HCT116 (cell line): Measurements from ENCODE around the gene RAB5IF. TPM values are rescaled to one million over a fixed set of nuclear protein-coding genes. Genes with fewer than 3 reads are reported as not detected.

Experiments used
- ATAC-seq: fragments of 200-7000 bp; cut with Tn5 transposase; 2 replicates; pipeline ENCODE4 v1.9.1; 2020; ENCODE audit warnings: mild to moderate bottlenecking, moderate library complexity
- BruUV-seq: library from RNA; stranded (reverse); fragments of 400-500 nt; replicated peaks from 2 replicates; lab custom pipeline; 2021; lab: Mats Ljungman, UMichigan
- CTCF ChIA-PET: fragments of 300-600 bp; sonication (Branson Sonifier 250); formaldehyde crosslinking; loops from one replicate; lab custom pipeline; 2021; ENCODE audit warnings: antibody characterized with exemption; lab: Charles Lee
- POLR2A ChIA-PET: fragments of 300-600, 350-600 bp; sonication (Branson Sonifier 250); formaldehyde crosslinking; loops from one replicate; lab custom pipeline; 2021; ENCODE audit warnings: antibody characterized with exemption; lab: Charles Lee
- RAD21 ChIA-PET, 2 experiments: fragments of 300-600 bp; sonication (Branson Sonifier 250); formaldehyde crosslinking; loops; one replicate each; lab custom pipeline; 2023; ENCODE audit warnings: low total read pairs in 2 of 2; ENCODE audit not compliant: uncharacterized antibody in 2 of 2, unreplicated experiment in 2 of 2, low non-redundant PET in 1 of 2; lab: Charles Lee
- DNase-seq: peaks from one replicate; pipeline ENCODE4 v3.0.0-alpha.2; 2010; ENCODE audit warnings: low read depth, low spot score
- H2AFZ ChIP-seq: fragments of 200-600 bp; shearing (Covaris generic), sonication (generic); 2 replicates; pipeline ENCODE4 v1.6.1; 2017; ENCODE audit warnings: low read depth, mixed run types, mixed read lengths, antibody characterized with exemption, low read length; ENCODE audit not compliant: poor library complexity, severe bottlenecking
- H3K27ac ChIP-seq: 2 replicates; pipeline ENCODE4 v1.5.1; 2012; ENCODE audit warnings: low read depth, low read length
- H3K27me3 ChIP-seq: fragments of 200-600 bp; sonication (generic); 2 replicates; pipeline ENCODE4 v1.6.1; 2016; ENCODE audit warnings: mixed run types, low read length, mixed read lengths; ENCODE audit not compliant: insufficient read depth
- H3K36me3 ChIP-seq, 2 experiments: fragments of 200-500 bp in 1 of 2; fragments of 200-600 bp in 1 of 2; sonication (Bioruptor generic) in 1 of 2; sonication (generic) in 1 of 2; 2 replicates each; pipeline versions ENCODE4 v1.5.1 to v1.6.1; 2014 to 2016; ENCODE audit warnings: low read length in 2 of 2, inconsistent platforms in 1 of 2, mixed read lengths in 1 of 2, mixed run types in 1 of 2; ENCODE audit not compliant: insufficient read depth in 2 of 2, control insufficient read depth in 1 of 2
- H3K4me1 ChIP-seq, 2 experiments: fragments of 200-600 bp in 1 of 2; sonication (generic) in 1 of 2; 2 replicates each; pipeline versions ENCODE4 v1.5.1 to v1.6.1; 2012 to 2017; ENCODE audit warnings: low read length in 2 of 2, inconsistent platforms in 1 of 2, mild to moderate bottlenecking in 1 of 2, mixed read lengths in 1 of 2, mixed run types in 1 of 2, moderate library complexity in 1 of 2; ENCODE audit not compliant: insufficient read depth in 2 of 2, control insufficient read depth in 1 of 2
- H3K4me2 ChIP-seq: fragments of 200-600 bp; sonication (generic); 2 replicates; pipeline ENCODE4 v1.6.1; 2017; ENCODE audit warnings: mixed run types, low read length, mixed read lengths
- H3K4me3 ChIP-seq, 2 experiments: fragments of 200-600 bp in 1 of 2; sonication (generic) in 1 of 2; replicated peaks in 1 of 2; 2 replicates each; pipeline ENCODE4 v1.5.1; 2011 to 2016; ENCODE audit warnings: low read length in 2 of 2, control low read depth in 1 of 2, low read depth in 1 of 2, mild to moderate bottlenecking in 1 of 2, mixed read lengths in 1 of 2, mixed run types in 1 of 2
- H3K79me2 ChIP-seq: fragments of 200-600 bp; sonication (generic); 2 replicates; pipeline ENCODE4 v1.6.1; 2017; ENCODE audit warnings: mild to moderate bottlenecking, mixed run types, low read length, moderate library complexity, mixed read lengths; ENCODE audit not compliant: insufficient read depth
- H3K9ac ChIP-seq: fragments of 200-600 bp; sonication (generic); 2 replicates; pipeline ENCODE4 v1.6.1; 2016; ENCODE audit warnings: low read length, mixed read lengths
- H3K9me2 ChIP-seq: fragments of 200-600 bp; sonication (generic), shearing (Covaris generic); 2 replicates; pipeline ENCODE4 v1.6.1; 2017; ENCODE audit warnings: mixed run types, mild to moderate bottlenecking, moderate library complexity; ENCODE audit not compliant: insufficient read depth
- H3K9me3 ChIP-seq, 2 experiments: fragments of 200-500 bp in 1 of 2; fragments of 200-600 bp in 1 of 2; sonication (Bioruptor generic) in 1 of 2; sonication (generic) in 1 of 2; 2 replicates each; pipeline ENCODE4 v1.6.1; 2014 to 2017; ENCODE audit warnings: low read length in 2 of 2, mixed read lengths in 2 of 2, inconsistent platforms in 1 of 2, low read depth in 1 of 2, mild to moderate bottlenecking in 1 of 2, mixed run types in 1 of 2, moderate library complexity in 1 of 2; ENCODE audit not compliant: control insufficient read depth in 1 of 2, insufficient read depth in 1 of 2
- H4K20me1 ChIP-seq: fragments of 200-600 bp; sonication (generic), shearing (Covaris generic); 2 replicates; pipeline ENCODE4 v1.6.1; 2017; ENCODE audit warnings: mixed run types, mild to moderate bottlenecking, moderate library complexity; ENCODE audit not compliant: insufficient read depth
- CBX3 ChIP-seq: IDR thresholded peaks from 2 replicates; pipeline ENCODE4 v1.6.1; 2012; ENCODE audit warnings: low read depth
- CEBPB ChIP-seq: IDR thresholded peaks from 2 replicates; pipeline ENCODE4 v1.6.1; 2012; ENCODE audit warnings: low read depth
- CTCF ChIP-seq, 3 experiments: fragments of 200-600 bp in 1 of 3; sonication (generic) in 1 of 3; IDR thresholded peaks in 2 of 3; conservative IDR thresholded peaks in 1 of 3; 2 replicates each; pipeline ENCODE4 v1.5.1; 2012 to 2017; ENCODE audit warnings: low read depth in 2 of 3, low read length in 2 of 3, antibody characterized with exemption in 1 of 3, borderline replicate concordance in 1 of 3, control low read depth in 1 of 3, mild to moderate bottlenecking in 1 of 3, mixed read lengths in 1 of 3, mixed run types in 1 of 3, moderate library complexity in 1 of 3; ENCODE audit not compliant: insufficient read depth in 1 of 3
- EGR1 ChIP-seq: IDR thresholded peaks from 2 replicates; pipeline ENCODE4 v1.6.1; 2012; ENCODE audit warnings: low read depth
- ELF1 ChIP-seq: IDR thresholded peaks from 2 replicates; pipeline ENCODE4 v1.6.1; 2012; ENCODE audit warnings: low read depth, borderline replicate concordance
- EZH2 ChIP-seq: fragments of 200-600 bp; sonication (generic); IDR thresholded peaks from 2 replicates; pipeline ENCODE4 v1.6.1; 2017; ENCODE audit warnings: antibody characterized with exemption, mixed run types
- EZH2phosphoT487 ChIP-seq: fragments of 200-600 bp; IDR thresholded peaks from 2 replicates; pipeline ENCODE4 v1.6.1; 2018; ENCODE audit warnings: antibody characterized with exemption, borderline replicate concordance
- FOSL1 ChIP-seq: IDR thresholded peaks from 2 replicates; pipeline ENCODE4 v1.6.1; 2012; ENCODE audit warnings: low read depth
- JUND ChIP-seq: IDR thresholded peaks from 2 replicates; pipeline ENCODE4 v1.6.1; 2012
- POLR2A ChIP-seq: IDR thresholded peaks from 2 replicates; pipeline ENCODE4 v1.7.0; 2011; ENCODE audit warnings: borderline replicate concordance; ENCODE audit not compliant: insufficient read depth, insufficient read length; ENCODE audit errors: extremely low read depth
- POLR2AphosphoS5 ChIP-seq: IDR thresholded peaks from 2 replicates; pipeline ENCODE4 v1.6.1; 2011; ENCODE audit warnings: mild to moderate bottlenecking, low read depth, low read length, moderate library complexity
- REST ChIP-seq: IDR thresholded peaks from 2 replicates; pipeline ENCODE4 v1.6.1; 2012; ENCODE audit warnings: low read depth
- SIN3A ChIP-seq: IDR thresholded peaks from 2 replicates; pipeline ENCODE4 v1.6.1; 2012; ENCODE audit warnings: low read depth
- SRF ChIP-seq: IDR thresholded peaks from 2 replicates; pipeline ENCODE4 v1.6.1; 2012; ENCODE audit warnings: low read depth
- TCF7L2 ChIP-seq: IDR thresholded peaks from 2 replicates; pipeline ENCODE4 v1.7.0; 2011; ENCODE audit warnings: borderline replicate concordance, inconsistent platforms; ENCODE audit not compliant: insufficient read depth, insufficient read length; ENCODE audit errors: extremely low read depth
- ZBTB33 ChIP-seq: IDR thresholded peaks from 2 replicates; pipeline ENCODE4 v1.6.1; 2011; ENCODE audit warnings: mild to moderate bottlenecking, low read length, moderate library complexity; ENCODE audit not compliant: insufficient replicate concordance; ENCODE audit errors: extremely low read depth
- ZFX ChIP-seq: fragments of 450-650 bp; IDR thresholded peaks from 2 replicates; pipeline ENCODE4 v1.6.1; 2017
- ZNF274 ChIP-seq: fragments of 200-500 bp; sonication (Bioruptor generic); IDR thresholded peaks from 2 replicates; pipeline ENCODE4 v1.6.1; 2014; ENCODE audit warnings: mild to moderate bottlenecking, low read depth, low read length, inconsistent platforms
- intact Hi-C: fragments of 100-400 bp; cut with micrococcal nuclease; formaldehyde crosslinking; loops from 2 replicates; pipeline ENCODE4 v1.10.0; 2022
- total RNA-seq: library from RNA; stranded (reverse); gene quantifications from one replicate; pipeline ENCODE4 v1.2.1, GENCODE V29; 2021; ENCODE audit not compliant: unreplicated experiment
- TF ChIP-seq, protein P1 (sequence below): IDR thresholded peaks from 2 replicates; pipeline ENCODE4 v1.6.1; 2012

Gene RAB5IF
- total RNA-seq, 1 experiment from 2014 or later = 82.9 TPM

GRCh38 chr20:36647196-36648121 lies 41.9 kb downstream of the RAB5IF start:
- no peaks in the 10 kb centered on the region for H3K9me2 ChIP-seq
- peaks cover 6 to 10% of the 10 kb centered on the region in 2 experiments; a peak in 3 of 4 replicates for H3K4me1 ChIP-seq
- H3K9ac ChIP-seq = no peak overlapping the region
- TF ChIP-seq ZNF274 (no peak), ZFX (no peak), REST (no peak), ELF1 (no peak), CBX3 (no peak), CTCF (IDR thresholded peaks at IDR 0.05 in 2 of 3, conservative IDR thresholded peaks at IDR 0.05 in 1 of 3; ENCODE audit: borderline replicate concordance in 1 of 3, insufficient read depth in 1 of 3, low read depth in 2 of 3, low read length in 2 of 3) (no peak), SIN3A (no peak), EZH2phosphoT487 (no peak), CEBPB (no peak), POLR2A (no peak), FOSL1 (no peak), EZH2 (no peak), SRF (no peak), JUND (no peak), POLR2AphosphoS5 (no peak), EGR1 (no peak), ZBTB33 (no peak), TCF7L2 (no peak)
- TF ChIP-seq, protein P1, sequence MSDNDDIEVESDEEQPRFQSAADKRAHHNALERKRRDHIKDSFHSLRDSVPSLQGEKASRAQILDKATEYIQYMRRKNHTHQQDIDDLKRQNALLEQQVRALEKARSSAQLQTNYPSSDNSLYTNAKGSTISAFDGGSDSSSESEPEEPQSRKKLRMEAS = no peak
- H3K27me3 ChIP-seq = no peaks in the 10 kb centered on the region
- no peaks in the 10 kb centered on the region for H3K9me3 ChIP-seq
- no peak overlapping the region for H3K4me3 ChIP-seq
- intact Hi-C loops = no loop called here
- no peak for DNase-seq
- RAD21 ChIA-PET = no interaction called here
- H3K4me2 ChIP-seq = no peak overlapping the region
- H3K36me3 ChIP-seq = no peaks in the 10 kb centered on the region; a peak in 1 of 4 replicates
- no peaks in the 10 kb centered on the region for H3K79me2 ChIP-seq
- H2AFZ ChIP-seq = no peak overlapping the region
- ATAC-seq = 0 out of 2 replicates have a peak, but pooled peaks have one; percentile 15
- H4K20me1 ChIP-seq = no peaks in the 10 kb centered on the region
- CTCF ChIA-PET = interaction anchor here (0.7 kb wide), 1 partner anchor 40 kb away, joined by 3 read pairs; no protein-coding TSS in a partner anchor
- BruUV-seq = no TSS peak
- no peak overlapping the region for H3K27ac ChIP-seq
- POLR2A ChIA-PET = interaction anchor here (0.6 kb wide), 1 partner anchor 102 kb away, joined by 3 read pairs; no protein-coding TSS in a partner anchor
